HG03565 (cell line): ENCODE measurements around the gene ZC3H15.
"Not testable (repeated sequence)": the region's sequence is repeated elsewhere in the genome, so short reads cannot be mapped to it uniquely, and the experiment has no call there.

Source experiments
- ATAC-seq: cut with Tn5 transposase; IDR thresholded peaks from one replicate; pipeline ENCODE4 v1.9.1; 2021; ENCODE audit warnings: mild to moderate bottlenecking, moderate library complexity; ENCODE audit not compliant: unreplicated experiment

ZC3H15 gene

DNA sequence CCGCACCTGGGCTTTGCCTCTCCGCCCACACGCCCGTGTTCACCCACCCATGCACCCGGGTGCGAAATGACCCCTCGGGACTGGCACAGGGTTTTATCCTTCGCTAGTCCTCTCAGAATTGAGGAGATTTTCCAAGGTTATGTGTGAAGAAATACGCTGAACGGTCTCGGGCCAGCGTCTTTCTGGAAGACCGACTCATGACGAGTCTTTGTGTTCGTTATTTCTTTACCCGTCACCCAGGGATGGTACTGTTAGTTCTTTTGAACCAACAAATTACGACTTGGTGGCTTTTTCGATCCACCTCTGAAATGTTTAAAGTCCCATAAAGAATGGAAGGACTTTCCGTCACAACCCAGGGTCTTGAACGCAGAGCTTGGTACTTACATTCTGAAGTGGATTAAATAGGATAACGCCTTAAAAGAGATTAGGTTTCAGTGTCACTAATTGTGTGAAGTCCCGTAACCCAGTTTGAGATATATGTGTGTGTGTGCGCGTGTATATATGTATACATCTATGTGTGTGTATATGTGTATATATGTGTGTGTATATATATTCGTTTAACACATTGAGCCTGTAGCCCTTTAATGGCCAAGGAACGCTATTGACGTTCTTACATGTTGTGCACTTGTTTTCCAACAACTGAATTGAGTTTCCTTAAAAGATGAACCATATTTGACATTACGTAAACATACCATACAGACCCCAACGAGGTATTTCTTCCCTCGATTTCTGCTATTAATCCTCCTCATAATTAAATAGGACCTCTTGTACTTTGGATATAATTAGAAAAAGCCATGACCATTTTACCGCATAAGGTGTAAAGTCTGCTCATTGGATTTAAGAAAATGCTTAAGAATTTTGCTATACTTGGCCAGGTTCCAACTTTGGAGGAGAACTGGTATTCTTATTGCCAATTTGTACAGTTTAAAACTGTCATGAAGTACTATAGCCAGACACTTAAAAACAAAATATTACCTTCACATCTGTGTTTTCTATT is 889 bp downstream of the ZC3H15 start:
- no peak for ATAC-seq

DNA sequence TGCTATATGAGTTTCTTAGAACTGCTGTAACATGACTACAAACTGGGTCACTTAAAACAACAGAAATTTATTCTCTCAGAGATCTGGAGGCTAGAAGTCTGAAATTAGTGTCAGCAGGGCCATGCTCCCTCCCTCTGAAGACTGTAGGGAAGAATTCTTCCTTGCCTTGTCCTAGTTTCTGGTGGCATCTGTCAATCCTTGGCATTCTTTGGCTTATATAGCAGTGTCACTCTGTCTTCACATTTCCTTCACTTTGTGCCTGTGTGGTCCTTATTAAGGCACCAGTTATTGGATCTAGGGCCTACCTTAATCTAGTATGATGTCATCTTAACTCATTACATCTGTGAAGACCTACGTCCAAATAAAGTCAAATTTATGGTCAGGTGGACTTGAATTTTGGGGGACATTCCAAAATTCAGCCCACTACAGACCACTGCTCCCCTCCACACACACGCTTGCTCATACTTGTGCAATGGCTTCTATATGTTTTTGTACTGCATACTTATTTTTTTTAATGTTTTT is 7.6 kb downstream of the ZC3H15 start:
- ATAC-seq, result no peak

DNA sequence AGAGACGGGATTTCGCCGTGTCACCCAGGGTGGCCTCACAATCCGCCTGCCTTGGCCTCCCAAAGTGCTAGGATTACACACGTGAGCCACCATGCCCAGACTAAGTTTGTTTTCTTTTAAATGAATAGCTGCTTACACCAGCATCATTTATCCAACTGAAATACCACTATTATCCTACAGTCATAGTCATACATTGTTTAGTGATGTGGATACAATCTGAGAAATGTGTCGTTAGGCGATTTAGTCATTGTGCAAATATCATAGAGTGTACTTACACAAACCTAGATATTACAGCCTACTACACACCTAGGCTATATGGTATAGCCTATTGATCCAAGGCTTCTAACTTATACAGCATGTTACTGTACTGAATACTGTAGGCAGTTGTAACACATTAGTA is 10.3 kb downstream of the ZC3H15 start:
- ATAC-seq, result no peak

DNA sequence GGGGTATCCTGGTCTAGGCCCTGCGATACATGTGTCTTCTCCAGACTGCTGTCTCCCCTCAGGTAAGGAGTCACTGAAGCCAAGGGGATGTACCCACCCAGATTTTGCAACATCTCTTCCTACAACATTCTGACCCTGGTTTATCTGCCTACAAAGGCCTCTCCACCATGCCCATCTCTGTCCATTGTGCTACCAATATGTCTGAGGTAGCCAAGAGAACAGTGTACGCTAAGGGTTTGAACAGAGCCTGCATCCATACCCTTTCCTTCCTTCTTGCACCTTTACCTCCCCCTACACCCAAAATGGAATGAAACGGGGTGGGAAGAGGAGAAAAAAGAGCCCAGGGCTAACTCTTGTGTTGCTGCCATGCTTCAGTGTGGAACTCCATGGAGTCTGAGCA is 11.9 kb downstream of the ZC3H15 start:
- ATAC-seq, result no peak

DNA sequence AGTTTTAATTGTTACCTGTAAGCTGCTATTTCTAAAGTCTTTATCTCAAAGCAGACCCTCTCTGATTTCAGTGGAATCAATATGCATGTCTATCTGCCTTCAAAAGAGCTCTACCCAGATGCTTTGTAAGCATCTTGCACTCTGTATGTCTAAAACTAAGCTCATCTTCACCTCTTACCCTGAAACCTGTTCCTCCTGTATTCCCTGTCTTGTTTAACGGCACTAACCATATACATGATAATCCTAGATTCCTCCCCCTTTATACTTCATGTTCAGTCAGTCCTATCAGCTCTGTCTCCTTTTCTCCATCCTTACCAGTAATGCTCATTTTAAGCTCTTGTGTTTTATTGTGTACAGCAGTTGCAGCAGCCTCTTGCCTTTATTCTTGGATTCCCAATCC is 12.8 kb downstream of the ZC3H15 start:
- no peak for ATAC-seq

DNA sequence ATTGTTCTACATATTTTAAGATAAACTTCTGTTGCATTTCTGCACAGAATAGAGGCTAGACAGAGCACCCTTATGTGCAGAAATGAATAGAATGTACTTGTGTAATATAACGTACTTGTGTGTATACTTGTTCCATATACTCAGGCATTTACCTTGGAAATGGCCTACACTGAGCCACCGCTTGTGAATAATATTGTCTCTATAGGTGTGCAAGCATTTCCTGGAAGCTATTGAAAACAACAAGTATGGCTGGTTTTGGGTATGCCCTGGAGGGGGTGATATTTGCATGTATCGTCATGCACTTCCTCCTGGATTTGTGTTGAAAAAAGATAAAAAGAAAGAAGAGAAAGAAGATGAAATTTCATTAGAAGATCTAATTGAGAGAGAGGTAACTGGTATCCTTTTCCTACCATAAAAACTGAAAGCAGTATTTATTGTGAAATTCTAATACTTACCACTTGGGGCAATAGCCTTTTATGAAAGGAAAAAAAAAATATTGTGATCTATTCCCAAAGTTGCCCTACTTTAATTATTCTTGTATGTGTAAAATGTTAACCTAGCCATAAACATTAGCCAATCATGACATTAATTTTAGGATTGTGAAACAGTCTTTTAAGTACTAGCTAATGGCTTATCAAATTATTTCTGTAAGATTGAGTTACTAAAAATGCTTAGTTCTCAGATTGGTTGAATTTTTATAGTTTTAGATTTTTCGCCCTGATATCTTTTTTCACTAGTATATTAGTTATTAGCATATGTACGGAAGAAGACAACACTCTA is 18.0 kb downstream of the ZC3H15 start:
- peak; percentile 40 for ATAC-seq

DNA sequence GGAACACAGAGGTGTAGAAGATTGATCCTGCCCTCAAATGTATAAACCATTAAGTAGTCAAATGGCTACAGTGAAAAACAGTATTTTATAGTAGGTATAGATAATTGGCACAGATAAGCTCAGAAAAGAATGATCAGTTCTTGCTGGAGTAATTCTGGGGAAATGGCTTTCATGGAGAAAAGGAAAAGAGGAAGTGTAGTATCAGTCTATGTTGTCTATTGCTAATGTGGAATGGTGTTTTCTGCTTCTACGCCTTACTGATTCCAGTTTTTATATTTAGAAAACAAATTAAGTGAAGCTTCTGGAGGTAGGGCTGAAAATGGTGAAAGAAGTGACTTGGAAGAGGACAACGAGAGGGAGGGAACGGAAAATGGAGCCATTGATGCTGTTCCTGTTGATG is 22.2 kb downstream of the ZC3H15 start:
- ATAC-seq, result no peak

DNA sequence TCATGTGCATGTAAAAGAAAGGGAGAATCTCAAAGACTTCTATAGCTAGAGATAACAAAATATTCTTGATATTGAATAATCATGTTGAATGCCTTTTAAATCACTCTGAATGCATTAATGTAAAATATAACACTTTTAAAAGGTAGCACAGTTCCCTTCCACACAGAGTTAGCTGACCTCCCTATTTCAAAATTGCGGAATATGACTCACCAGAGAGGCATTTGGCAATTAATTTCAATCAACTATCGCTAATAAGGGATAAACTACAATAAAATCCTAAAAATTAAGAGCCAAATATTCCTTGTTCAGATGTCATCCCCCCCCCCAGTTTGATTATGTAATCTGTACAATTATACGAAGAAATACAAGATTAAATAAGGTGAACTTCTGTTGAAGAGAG is 29.3 kb downstream of the ZC3H15 start:
- ATAC-seq, result no peak

DNA sequence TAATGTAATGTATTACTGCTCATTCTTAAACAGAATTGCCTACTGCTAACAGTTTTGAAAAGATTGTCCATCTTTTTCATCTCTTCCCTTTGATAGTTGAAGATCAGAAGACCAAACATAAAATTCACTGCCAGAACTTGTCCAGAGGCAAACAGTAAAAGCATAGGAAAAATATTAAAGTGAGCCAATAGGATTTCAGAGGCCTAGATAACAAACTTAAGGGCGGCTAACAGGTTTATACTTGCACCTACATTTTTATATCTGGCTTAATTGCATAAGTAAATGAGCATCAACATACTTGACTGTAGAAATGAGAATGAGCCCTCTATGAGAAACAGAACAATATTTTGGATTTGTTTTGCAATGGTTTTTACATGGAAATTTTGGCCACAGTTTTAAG is 30.3 kb downstream of the ZC3H15 start:
- no peak for ATAC-seq

DNA sequence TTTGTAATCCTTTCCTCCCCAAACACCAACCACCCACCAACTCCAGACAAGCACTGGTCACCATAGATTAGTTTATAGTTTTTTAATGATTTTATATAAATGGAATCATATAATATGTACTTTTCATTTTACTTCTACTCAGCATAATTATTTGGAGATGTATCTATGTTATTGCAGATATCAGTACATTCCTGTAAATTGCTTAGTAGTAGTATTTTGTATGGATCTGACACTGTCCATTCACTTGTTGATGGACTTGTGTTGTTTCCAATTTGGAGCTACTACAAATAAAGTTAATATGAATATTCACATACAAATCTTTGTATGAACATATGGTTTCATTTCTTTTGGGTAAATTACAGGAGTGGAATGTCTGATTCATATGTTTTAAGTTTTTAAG is 31.0 kb downstream of the ZC3H15 start:
- ATAC-seq, result no peak

DNA sequence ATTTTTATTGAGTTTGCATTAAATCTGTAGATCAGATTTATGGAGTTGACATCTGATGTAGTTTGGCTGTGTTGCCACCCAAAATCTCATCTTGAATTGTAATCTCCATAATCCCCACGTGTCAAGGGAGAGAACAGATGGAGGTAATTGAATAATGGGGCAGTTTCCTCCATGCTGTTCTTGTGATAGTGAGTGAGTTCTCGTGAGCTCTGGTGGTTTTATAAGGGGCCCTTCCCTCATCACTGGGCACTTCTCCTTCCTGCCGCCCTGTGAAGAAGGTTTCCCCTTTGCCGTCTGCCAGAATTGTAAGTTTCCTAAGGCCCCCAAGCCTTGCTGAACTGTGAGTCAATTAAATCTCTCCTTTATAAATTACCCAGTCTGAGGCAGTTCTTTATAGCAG is 32.2 kb downstream of the ZC3H15 start:
- ATAC-seq, result no peak

DNA sequence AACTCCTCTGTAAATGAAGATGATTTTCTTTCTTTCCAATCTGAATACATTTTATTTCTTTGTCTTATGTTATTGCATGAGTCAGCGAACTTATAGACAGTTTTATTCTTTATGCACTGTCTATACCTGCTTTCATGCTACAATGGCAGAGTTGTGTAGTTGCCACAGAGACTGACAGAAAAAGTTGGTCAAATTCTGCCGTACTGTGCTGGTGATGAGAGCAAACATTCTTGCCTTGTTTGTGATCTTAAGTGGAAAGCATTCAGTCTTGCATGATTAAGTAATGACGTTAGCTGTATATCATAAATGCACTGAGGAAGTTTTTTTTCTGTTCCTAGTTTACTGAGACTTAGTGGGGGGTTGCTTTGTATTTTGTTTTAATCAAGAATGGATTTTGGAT is 32.9 kb downstream of the ZC3H15 start:
- no peak for ATAC-seq

DNA sequence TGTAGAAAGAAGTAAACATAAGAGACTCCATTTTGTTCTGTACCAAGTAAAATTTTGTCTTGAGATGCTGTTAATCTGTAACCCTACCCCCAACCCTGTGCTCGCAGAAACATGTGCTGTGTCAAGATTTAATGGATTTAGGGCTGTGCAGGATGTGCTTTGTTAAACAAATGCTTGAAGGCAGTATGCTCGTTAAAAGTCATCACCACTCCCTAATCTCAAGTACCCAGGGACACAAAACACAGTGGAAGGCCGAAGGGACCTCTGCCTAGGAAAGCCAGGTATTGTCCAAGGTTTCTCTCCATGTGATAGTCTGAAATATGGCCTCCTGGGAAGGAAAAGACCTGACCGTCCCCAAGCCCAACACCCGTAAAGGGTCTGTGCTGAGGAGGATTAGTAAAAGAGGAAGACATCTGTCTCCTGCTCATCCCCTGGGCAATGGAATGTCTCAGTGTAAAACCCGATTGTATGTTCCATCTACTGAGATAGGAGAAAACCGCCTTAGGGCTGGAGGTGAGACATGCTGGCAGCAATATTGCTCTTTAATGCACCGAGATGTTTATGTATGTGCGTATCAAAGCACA is 35.6 kb downstream of the ZC3H15 start:
- ATAC-seq, result not testable (repeated sequence)

DNA sequence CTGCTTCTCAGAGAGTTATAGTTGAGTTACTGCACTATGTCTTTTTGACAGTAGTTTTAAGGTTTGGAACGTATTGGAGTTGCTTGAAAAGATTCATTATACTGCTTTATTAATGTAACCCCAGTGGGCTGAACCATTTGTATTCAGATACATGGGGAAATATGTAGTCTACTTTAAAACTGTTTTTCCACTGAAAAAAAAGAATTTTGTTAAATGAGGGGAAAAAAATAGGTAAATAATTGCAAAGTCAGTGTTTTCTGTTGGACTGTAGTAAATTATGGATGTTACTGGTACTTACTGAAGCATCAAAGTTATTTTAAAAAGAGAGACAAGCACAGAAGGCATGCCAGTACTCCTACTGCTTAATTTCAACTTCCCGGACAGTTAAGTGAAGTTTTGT is 36.4 kb downstream of the ZC3H15 start:
- no peak for ATAC-seq

DNA sequence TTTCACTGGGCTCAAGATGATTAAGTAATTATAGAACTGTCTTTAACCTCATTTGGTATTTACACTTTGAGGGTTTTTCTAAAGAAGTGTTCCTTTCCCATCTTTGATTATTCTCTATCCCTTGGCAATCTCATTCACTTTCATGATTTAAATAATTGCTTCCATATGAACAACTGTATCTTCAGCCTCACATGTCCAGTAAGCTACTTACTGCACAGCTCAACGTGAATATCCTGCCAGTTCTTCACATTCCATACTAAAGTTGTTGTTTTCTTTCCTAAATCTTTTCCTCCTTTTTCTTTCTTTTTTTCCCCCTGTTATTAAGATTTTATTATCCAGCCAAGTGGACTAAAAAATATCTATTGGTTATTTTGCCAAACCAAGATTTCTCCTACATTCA is 37.7 kb downstream of the ZC3H15 start:
- ATAC-seq, result no peak

DNA sequence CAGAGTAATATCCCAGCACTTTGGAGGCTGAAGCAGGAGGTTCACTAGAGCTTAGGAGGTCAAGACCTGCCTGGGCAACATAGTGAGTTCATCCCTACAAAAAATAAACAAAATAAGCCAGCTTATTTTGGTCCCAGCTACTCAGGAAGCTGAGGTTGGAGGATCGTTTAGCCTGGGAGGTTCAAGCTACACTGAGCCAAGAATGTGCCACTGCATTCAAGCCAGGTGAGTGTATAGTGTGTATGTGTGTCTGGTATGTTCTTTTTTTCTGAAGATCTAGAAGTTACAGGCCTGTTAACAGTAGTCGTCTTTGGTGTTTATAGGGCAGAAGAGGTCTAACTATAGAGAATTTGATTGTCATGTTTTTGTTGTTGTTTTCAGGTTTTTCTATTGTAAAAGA is 40.2 kb downstream of the ZC3H15 start:
- no peak for ATAC-seq

DNA sequence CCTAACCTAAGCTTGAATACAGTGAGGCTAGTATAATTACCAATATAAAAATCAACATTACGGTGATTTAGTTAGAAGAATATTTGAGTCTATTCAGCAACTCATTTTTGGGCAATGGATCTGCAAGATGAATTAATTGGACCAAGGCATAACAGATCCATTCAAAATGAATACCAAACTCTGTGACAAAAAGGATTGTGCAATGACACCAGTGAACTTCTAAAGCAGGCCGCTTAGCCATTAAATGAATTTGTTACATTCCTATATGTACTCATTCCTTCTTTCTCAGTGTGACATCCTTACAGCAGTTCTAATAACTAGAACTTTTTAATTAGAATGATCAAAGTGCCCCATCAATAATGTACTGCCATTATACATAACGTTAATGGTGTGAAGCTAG is 44.3 kb downstream of the ZC3H15 start:
- ATAC-seq, result no peak

DNA sequence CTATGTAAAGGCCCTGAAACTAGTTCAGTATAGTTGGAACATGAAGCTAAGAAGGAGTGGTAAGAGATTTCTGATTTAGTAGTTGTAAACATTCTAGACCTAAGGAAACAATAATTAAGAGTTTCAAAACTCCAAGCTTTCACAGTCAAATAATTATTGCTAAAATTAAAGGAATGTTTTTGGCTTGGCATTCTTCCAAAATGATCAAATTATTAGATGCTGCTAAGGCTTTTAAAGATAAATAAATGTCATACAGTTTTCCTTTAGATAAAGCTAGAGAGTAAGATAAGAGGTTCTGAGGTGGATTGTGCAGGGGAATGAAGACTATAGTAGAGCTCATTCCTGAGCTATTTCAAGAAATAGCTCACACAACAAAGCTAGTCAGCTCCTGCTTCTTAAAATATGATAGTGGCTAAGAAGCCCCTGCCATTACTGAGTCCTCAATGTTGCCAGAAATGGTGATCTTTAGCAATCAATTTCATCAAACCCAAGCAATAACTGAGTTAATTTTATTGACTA is 45.3 kb downstream of the ZC3H15 start:
- no peak for ATAC-seq

DNA sequence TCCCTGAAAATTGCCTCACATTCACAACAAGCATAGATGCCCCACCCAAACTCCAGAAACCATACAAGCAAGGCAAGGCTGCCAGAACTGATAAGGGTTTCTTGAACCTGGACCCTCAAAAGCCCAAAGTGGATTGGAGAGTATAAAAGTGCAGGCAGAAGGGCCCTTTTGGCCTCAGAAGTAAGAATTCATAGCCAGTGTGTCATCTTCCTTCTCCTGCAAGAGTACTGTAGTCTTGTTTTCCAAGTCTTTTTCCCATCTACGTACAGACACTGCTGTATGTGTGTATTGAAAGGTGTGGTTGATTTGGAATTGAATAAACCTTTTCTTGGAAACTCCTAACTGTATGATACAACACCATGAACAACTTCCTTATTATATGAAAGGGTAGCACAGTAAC is 46.8 kb downstream of the ZC3H15 start:
- no peak for ATAC-seq

DNA sequence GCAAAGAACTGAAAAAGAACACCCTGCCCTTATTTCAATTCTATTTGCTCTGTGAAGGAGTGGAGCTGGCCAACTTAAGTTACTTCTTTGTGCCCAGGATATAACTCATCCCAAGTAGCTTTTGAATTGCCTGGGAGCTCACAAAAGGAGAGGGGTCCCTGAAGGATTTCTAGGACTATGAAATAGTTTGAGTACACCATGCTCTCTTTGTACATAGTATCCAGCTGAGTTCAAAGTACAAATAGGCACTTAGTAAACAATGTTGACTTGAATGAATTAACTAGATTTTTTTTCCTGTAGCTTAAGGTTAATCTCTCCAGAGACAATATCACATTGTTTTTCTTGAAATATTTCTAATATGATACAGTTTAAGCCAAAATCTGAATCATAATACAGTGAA is 47.7 kb downstream of the ZC3H15 start:
- ATAC-seq, result no peak

DNA sequence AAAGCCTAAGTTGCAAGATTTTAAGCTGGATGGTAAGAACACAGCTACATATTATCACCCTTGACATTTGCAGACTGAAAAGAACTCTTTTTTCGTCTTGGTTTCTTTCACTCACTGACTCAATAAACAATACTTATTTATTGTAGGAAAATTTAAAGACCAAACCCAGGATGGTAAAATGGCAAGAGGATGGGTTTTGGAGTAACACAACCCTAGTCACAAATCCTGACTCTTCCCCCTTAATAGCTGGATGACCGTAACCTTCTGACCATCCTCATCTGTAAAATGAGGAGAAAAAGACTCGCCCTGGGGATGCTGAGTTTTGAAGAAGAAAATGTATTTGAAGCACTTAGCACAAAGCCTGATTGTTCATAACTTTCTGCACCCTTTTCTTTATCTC is 48.3 kb downstream of the ZC3H15 start:
- ATAC-seq, result no peak
